Neural crest cell (in vitro differentiated cells): ENCODE data around the gene FNIP1. TPM values are rescaled to one million over a fixed set of nuclear protein-coding genes. Genes with fewer than 3 reads are reported as not detected.
"Not testable (repeated sequence)": the region's sequence is repeated elsewhere in the genome, so short reads cannot be mapped to it uniquely, and the experiment has no call there.

Experiments
- DNase-seq: peaks from one replicate; pipeline ENCODE4 v3.0.0; 2021; ENCODE audit warnings: low read depth, mixed read lengths, low spot score
- H3K27ac Mint-ChIP-seq: one replicate; pipeline ENCODE4 v1.8.0; 2021; ENCODE audit warnings: mild to moderate bottlenecking, mixed read lengths; ENCODE audit not compliant: unreplicated experiment
- H3K27me3 Mint-ChIP-seq: 2 replicates; pipeline ENCODE4 v1.8.0; 2021; ENCODE audit warnings: low read depth, mild to moderate bottlenecking, mixed read lengths
- H3K36me3 Mint-ChIP-seq: 2 replicates; pipeline ENCODE4 v1.8.0; 2021; ENCODE audit warnings: low read depth, mild to moderate bottlenecking, mixed read lengths
- H3K4me1 Mint-ChIP-seq: 2 replicates; pipeline ENCODE4 v1.8.0; 2021; ENCODE audit warnings: mixed read lengths
- H3K4me3 Mint-ChIP-seq: one replicate; pipeline ENCODE4 v1.8.0; 2021; ENCODE audit warnings: mild to moderate bottlenecking, mixed read lengths
- H3K9me3 Mint-ChIP-seq: 2 replicates; pipeline ENCODE4 v1.8.0; 2021; ENCODE audit warnings: mixed read lengths
- CTCF ChIP-seq: fragments of 200-600 bp; sonication (generic); conservative IDR thresholded peaks from 2 replicates; pipeline ENCODE4 v1.5.0; 2021; ENCODE audit warnings: antibody characterized with exemption, mild to moderate bottlenecking
- total RNA-seq: library from RNA; stranded (reverse); gene quantifications from 2 replicates; pipeline ENCODE4 v1.2.1, GENCODE V29; 2021

FNIP1 gene
- total RNA-seq, 1 donor from 2014 or later: 20.6 TPM

DNA sequence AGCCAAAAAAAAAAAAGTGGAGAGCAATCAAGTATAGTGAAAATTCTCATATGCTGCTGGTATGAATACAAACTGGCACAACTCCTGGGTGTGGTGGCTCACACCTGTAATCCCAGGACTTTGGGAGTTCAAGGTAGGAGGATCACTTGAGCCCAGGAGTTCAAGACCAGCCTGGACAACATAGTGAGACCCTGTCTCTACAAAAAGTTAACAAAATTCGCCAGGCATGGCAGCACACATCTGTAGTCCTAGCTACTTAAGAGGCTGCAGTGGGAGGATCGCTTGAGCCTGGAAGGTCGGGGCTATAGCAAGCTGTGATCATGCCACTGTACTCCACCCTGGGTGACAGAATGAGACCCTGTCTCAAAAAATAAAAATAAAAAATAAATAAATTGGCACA is 51.7 kb downstream of the FNIP1 start:
- DNase-seq: no peak
- Mint-ChIP-seq H3K9me3 (no peaks in the 10 kb centered on the region), H3K4me3 (no peak overlapping the region), H3K4me1 (peaks cover 4% of the 10 kb centered on the region), H3K27me3 (no peaks in the 10 kb centered on the region), H3K36me3 (peaks cover 10% of the 10 kb centered on the region), H3K27ac (no peak overlapping the region)
- TF ChIP-seq CTCF: no peak

GRCh38 chr5:131740477-131740876 is 56.3 kb downstream of the FNIP1 start:
- no peak overlapping the region for H3K27ac Mint-ChIP-seq
- H3K4me3 Mint-ChIP-seq: no peak overlapping the region
- H3K9me3 Mint-ChIP-seq: no peaks in the 10 kb centered on the region
- TF ChIP-seq CTCF: no peak
- no peak for DNase-seq
- H3K4me1 Mint-ChIP-seq: no peaks in the 10 kb centered on the region
- H3K36me3 Mint-ChIP-seq: peaks cover 20% of the 10 kb centered on the region
- no peaks in the 10 kb centered on the region for H3K27me3 Mint-ChIP-seq

DNA sequence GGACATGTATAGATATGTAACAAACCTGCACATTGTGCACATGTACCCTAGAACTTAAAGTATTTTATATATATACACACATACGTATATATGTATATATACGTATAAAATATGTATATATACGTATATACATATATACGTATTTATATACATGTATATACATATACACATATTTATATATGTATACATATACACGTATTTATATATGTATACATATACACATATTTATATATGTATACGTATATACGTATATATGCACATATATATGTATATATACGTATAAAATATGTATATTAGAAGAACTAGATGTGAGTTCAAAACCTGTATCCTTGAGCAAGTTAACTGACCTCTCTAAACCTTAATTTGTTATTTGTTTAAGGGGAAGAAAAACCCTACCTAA is 61.4 kb downstream of the FNIP1 start:
- no peak for TF ChIP-seq CTCF
- H3K9me3 Mint-ChIP-seq: peaks cover 6% of the 10 kb centered on the region
- H3K27ac Mint-ChIP-seq: no peak overlapping the region
- H3K4me1 Mint-ChIP-seq: no peaks in the 10 kb centered on the region
- H3K36me3 Mint-ChIP-seq: peaks cover 37% of the 10 kb centered on the region
- H3K27me3 Mint-ChIP-seq: no peaks in the 10 kb centered on the region
- no peak overlapping the region for H3K4me3 Mint-ChIP-seq
- no peak for DNase-seq

DNA sequence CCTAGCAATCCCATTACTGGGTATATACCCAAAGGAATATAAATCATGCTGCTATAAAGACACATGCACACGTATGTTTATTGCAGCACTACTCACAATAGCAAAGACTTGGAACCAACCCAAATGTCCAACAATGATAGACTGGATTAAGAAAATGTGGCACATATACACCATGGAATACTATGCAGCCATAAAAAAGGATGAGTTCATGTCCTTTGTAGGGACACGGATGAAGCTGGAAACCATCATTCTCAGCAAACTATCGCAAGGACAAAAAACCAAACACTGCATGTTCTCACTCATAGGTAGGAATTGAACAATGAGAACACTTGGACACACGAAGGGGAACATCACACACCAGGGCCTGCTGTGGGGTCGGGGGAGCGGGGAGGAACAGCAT is 61.9 kb downstream of the FNIP1 start:
- H3K4me1 Mint-ChIP-seq, DNase-seq, H3K4me3 Mint-ChIP-seq, H3K27me3 Mint-ChIP-seq, H3K27ac Mint-ChIP-seq, H3K9me3 Mint-ChIP-seq: not testable (repeated sequence)
- H3K36me3 Mint-ChIP-seq: peaks cover 38% of the 10 kb centered on the region

- H3K27ac Mint-ChIP-seq, H3K27me3 Mint-ChIP-seq, H3K4me3 Mint-ChIP-seq, H3K4me1 Mint-ChIP-seq, DNase-seq: not testable (repeated sequence)
- Mint-ChIP-seq H3K36me3 (peaks cover 65% of the 10 kb centered on the region), H3K9me3 (peaks cover 19% of the 10 kb centered on the region)
Observed at GRCh38 chr5:131729292-131729691, 67.5 kb downstream of the FNIP1 start.

DNA sequence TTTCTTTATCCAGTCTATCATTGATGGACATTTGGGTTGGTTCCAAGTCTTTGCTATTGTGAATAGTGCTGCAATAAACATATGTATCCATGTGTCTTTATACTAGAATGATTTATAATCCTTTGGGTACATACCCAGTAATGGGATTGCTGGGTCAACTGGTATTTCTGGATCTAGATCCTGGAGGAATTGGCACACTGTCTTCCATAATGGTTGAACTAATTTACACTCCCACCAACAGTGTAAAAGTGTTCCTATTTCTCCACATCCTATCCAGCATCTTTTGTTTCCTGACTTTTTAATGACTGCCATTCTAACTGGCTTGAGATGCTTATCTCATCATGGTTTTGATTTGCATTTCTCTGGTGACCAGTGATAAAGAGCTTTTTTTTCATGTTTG is 72.7 kb downstream of the FNIP1 start:
- DNase-seq, H3K27me3 Mint-ChIP-seq, H3K27ac Mint-ChIP-seq, H3K4me3 Mint-ChIP-seq, H3K4me1 Mint-ChIP-seq: not testable (repeated sequence)
- Mint-ChIP-seq H3K9me3 (peaks cover 23% of the 10 kb centered on the region), H3K36me3 (peaks cover 47% of the 10 kb centered on the region)

- Mint-ChIP-seq H3K4me1 (no peaks in the 10 kb centered on the region), H3K27me3 (no peaks in the 10 kb centered on the region), H3K36me3 (peaks cover 25% of the 10 kb centered on the region), H3K9me3 (peaks cover 12% of the 10 kb centered on the region), H3K4me3 (no peak overlapping the region), H3K27ac (no peak overlapping the region)
- no peak for DNase-seq
- TF ChIP-seq CTCF: no peak
Observed at GRCh38 chr5:131720714-131721113, 76.1 kb downstream of the FNIP1 start.
